Right ventricle myocardium inferior (tissue), 1 donor: Measurements from ENCODE around the gene AKAP7. TPM values are rescaled to one million over a fixed set of nuclear protein-coding genes. Genes with fewer than 3 reads are reported as not detected.
"Not testable (repeated sequence)": the region's sequence is repeated elsewhere in the genome, so short reads cannot be mapped to it uniquely, and the experiment has no call there.

Source experiments
- ATAC-seq: fragments of 200-7000 bp; cut with Tn5 transposase; one replicate; pipeline ENCODE4 v1.9.1; 2020; ENCODE audit warnings: mild to moderate bottlenecking, moderate library complexity
- DNase-seq: peaks from one replicate; pipeline ENCODE4 v3.0.0; 2021; ENCODE audit errors: missing footprints
- intact Hi-C: fragments of 100-400 bp; cut with DNase I; formaldehyde crosslinking; loops from one replicate; pipeline ENCODE4 v1.11.0; 2022
- total RNA-seq: library from RNA; stranded (reverse); fragmentation: NEBNext Ultra II Directional; extraction: Animal tissue kit (Norgen Biotek cat#: 25700); gene quantifications from one replicate; pipeline ENCODE4 v1.2.1, GENCODE V29; 2021
- donor health status: DM: no; HTN: yes; CAD: no; lungs with severe emphysema.

The AKAP7 gene
- total RNA-seq, 1 donor from 2014 or later: 11.1 TPM

GRCh38 chr6:131226459-131227157, 91.3 kb downstream of the AKAP7 start:
- DNase-seq (no peak), ATAC-seq (no peak)
- intact Hi-C loops: no loop called here

- intact Hi-C loops: no loop called here
- DNase-seq (no peak), ATAC-seq (no peak)
These were observed 91.9 kb downstream of the AKAP7 start for GRCh38 chr6:131227158-131227543.

DNA sequence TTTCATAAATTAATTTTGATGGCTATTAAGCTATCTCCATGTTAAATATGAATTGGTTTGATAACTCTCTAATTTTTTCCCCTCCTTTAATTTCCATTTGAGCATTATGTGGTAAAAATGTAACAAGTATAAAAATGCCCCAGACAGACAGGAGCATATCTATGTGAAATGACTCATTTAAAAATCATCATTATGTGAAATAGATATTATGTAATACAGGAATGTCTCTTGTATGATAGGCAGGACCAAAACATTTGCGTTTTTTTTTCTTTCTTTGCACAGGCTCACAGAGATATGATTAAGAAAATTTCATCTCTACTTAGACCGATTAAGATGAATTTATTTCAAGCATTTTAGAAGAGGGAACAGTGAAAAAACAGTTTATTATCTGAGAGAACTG, 95.8 kb downstream of the AKAP7 start:
- intact Hi-C loops: no loop called here
- DNase-seq (no peak), ATAC-seq (no peak)

DNA sequence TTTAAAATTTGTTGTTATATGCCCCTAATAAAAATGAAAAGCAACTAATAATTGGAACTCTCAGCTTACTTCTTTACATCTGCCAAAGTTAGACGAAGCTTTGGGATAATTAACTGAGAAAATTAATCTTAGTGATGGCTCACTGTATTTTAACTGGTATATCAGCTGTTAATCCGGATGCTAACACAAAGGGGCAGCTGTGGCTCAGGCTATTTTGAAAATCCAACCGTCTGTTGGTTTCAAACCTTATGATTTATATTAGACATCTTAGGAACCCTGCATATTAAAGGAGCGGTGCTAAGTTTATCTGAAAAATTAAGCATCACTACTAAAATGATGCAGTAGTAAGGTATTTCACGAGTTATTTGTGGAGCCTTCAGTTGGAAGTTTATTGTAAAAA, 96.6 kb downstream of the AKAP7 start:
- ATAC-seq: no peak
- no peak for DNase-seq
- intact Hi-C loops: no loop called here

DNA sequence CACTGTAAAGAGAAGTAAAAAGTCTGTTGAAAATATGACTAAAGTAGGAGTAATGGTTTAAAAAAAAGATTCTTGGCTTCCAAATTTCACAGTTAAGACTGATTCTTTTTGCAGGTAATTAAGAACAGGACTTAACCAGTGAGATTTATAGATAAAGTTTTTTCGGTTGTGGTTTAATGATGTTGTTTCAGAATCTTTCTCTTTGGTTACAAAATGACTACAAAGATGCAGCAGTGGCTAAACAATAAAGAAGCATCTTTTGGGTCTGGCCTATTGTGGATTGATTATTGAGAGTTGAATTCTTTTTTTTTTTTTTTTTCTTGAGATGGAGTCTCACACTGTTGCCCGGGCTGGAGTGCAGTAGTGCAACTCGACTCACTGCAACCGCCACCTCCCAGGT, 109.7 kb downstream of the AKAP7 start:
- DNase-seq (no peak), ATAC-seq (no peak)
- intact Hi-C loops: no loop called here

- DNase-seq: peak; percentile 71
- peak; percentile 92 for ATAC-seq
- intact Hi-C loops: no loop called here
These were observed 114.9 kb downstream of the AKAP7 start for GRCh38 chr6:131250122-131250521.

GRCh38 chr6:131250936-131251335, 115.7 kb downstream of the AKAP7 start:
- ATAC-seq: no peak
- intact Hi-C loops: no loop called here

GRCh38 chr6:131251590-131252199, 116.4 kb downstream of the AKAP7 start:
- DNase-seq: no peak
- no peak for ATAC-seq
- intact Hi-C loops: no loop called here

More at GRCh38 chr6:131250936-131251335, 115.7 kb downstream of the AKAP7 start:
- DNase-seq: no peak

DNA sequence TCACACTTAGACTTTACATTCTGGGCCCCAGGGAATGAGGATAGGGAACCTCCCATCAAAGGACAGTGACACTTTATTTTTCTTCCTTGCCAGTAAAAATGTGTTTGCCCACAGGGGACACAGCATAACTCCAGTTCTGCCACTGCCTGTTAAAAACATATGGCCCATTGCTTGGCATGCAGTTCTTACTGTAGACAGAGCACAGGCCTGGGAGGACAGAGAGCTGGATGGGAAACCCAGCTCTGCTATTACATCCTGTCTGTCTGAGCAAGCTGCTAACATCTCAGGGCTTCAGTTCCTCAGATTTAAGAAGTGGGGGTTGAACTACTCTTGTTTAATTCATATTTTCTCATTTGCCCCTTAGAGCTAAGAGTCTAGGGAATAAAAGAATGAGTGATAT, 120.2 kb downstream of the AKAP7 start:
- intact Hi-C loops: no loop called here
- no peak for DNase-seq

DNA sequence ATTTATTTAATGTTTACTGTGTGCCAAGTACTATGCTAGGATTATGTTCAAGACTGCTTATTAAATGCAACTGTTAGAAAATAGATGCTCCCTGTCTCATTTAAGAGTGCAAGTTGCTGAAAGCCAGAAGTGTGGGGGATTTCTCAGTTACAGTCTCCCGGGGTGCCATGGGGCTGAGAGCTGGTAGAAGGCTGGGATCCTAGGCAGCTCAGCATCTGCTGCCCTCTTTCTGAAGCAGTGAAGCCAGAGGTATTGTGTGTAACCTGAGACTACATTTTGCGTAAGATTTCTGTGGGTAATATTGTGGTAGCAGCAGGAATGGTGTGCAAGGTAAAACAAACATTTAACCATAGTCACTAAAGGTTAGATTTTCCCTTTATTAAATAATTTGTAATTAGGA, 120.6 kb downstream of the AKAP7 start:
- intact Hi-C loops: no loop called here
- DNase-seq: no peak
- ATAC-seq: no peak

More for the DNA sequence above, 120.2 kb downstream of the AKAP7 start:
- ATAC-seq: no peak

GRCh38 chr6:131257104-131257503, 121.8 kb downstream of the AKAP7 start:
- no peak for DNase-seq
- no peak for ATAC-seq
- intact Hi-C loops: no loop called here

- no peak for DNase-seq
- ATAC-seq: no peak
- intact Hi-C loops: no loop called here
These were observed 122.9 kb downstream of the AKAP7 start for GRCh38 chr6:131258010-131258652.

GRCh38 chr6:131258816-131259476, 123.7 kb downstream of the AKAP7 start:
- no peak for DNase-seq
- ATAC-seq: no peak
- intact Hi-C loops: no loop called here

GRCh38 chr6:131260960-131261359, 125.7 kb downstream of the AKAP7 start:
- intact Hi-C loops, DNase-seq: not testable (repeated sequence)

DNA sequence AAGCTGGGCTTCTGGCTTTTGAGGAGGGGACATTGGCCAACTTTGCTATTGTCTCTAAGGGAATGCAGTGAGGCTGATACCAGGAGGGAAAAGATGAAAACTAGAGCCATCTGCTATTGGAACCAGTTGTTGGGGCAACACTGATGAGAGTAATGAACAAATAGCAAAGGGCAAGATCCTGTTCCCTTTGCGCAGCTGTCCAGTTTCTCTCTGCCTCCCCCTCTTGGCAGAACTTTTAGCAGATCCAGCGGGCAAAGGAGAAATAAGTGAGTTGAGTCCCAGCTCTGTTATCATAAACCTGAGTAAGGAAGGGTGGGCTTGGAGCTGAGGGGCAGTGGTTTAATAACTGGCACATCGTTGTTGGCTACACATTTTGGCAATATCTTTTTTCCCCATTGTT, 126.8 kb downstream of the AKAP7 start:
- DNase-seq (no peak), ATAC-seq (no peak)
- intact Hi-C loops: no loop called here

More at GRCh38 chr6:131260960-131261359, 125.7 kb downstream of the AKAP7 start:
- ATAC-seq: not testable (repeated sequence)

- intact Hi-C loops: no loop called here
- no peak for DNase-seq
- no peak for ATAC-seq
These were observed 130.7 kb downstream of the AKAP7 start for GRCh38 chr6:131265939-131266338.

DNA sequence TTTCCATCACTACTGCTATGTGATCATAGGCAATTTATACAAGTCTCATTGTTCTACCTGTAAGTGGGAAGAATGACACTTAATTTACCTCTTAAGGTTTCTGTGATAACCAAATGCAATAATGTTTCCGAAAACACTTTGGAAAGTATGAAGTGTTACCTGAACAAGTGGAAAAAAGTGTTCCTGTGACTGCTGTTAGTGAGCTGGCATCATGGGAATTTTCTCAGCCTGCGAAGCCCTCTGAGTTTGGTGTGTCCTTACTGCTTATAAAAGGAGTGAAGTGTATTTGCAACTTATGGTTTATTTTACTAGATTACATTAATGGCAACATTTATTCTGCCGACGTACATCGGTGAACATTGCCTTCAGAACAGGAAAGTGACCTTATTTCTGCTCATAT, 133.0 kb downstream of the AKAP7 start:
- no peak for DNase-seq
- no peak for ATAC-seq
- intact Hi-C loops: no loop called here

GRCh38 chr6:131269565-131270391, 134.5 kb downstream of the AKAP7 start:
- no peak for ATAC-seq
- no peak for DNase-seq
- intact Hi-C loops: no loop called here

DNA sequence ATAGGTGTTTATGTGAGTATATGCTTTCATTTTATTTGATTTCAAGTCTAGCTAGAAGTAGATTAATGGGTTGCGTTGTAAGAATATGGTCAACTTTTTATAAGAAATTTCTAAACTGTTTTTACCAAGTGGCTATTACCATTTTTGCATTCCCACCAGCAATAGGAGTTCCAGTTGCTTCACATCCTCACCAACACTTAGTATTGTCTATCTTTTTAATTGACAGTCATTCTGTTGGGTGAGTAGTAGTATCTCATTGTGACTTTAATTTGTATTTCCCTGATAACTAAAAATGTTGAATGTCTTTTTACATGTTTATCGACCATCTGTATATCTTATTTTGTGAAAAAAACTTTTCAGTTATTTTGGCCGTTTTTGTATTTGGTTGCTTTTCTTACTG, 135.3 kb downstream of the AKAP7 start:
- intact Hi-C loops: no loop called here
- DNase-seq: no peak
- no peak for ATAC-seq
